PC-9 (cell line): Measurements from ENCODE around the gene MAP2K5.
"Not testable (repeated sequence)": the region's sequence is repeated elsewhere in the genome, so short reads cannot be mapped to it uniquely, and the experiment has no call there.

Experiments
- EZH2 ChIP-seq: fragments of 200-600 bp; sonication (generic); IDR thresholded peaks from 2 replicates; pipeline ENCODE4 v1.8.0; 2017; ENCODE audit warnings: antibody characterized with exemption, low read depth
- TF ChIP-seq, protein P1 (sequence below): fragments of 200-600 bp; sonication (generic); conservative IDR thresholded peaks from 2 replicates; pipeline ENCODE4 v1.6.1; 2017; ENCODE audit warnings: mixed run types, antibody characterized with exemption, mild to moderate bottlenecking, moderate library complexity

DNA sequence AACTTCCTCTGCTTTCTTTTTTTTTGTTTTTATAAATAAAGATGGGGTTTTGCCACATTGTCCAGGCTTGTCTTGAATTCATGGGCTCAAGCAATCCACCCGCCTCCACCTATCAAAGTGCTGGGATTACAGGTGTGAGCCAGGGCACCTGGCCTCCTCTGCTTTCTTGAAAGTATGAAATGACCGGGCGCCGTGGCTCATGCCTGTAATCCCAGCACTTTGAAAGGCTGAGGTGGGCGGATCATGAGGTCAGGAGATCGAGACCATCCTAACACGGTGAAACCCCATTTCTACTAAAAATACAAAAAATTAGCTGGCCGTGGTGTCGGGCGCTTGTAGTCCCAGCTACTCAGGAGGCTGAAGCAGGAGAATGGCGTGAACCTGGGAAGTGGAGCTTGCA, 93.4 kb downstream of the MAP2K5 start:
- TF ChIP-seq, protein P1, sequence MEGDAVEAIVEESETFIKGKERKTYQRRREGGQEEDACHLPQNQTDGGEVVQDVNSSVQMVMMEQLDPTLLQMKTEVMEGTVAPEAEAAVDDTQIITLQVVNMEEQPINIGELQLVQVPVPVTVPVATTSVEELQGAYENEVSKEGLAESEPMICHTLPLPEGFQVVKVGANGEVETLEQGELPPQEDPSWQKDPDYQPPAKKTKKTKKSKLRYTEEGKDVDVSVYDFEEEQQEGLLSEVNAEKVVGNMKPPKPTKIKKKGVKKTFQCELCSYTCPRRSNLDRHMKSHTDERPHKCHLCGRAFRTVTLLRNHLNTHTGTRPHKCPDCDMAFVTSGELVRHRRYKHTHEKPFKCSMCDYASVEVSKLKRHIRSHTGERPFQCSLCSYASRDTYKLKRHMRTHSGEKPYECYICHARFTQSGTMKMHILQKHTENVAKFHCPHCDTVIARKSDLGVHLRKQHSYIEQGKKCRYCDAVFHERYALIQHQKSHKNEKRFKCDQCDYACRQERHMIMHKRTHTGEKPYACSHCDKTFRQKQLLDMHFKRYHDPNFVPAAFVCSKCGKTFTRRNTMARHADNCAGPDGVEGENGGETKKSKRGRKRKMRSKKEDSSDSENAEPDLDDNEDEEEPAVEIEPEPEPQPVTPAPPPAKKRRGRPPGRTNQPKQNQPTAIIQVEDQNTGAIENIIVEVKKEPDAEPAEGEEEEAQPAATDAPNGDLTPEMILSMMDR = not testable (repeated sequence)
- not testable (repeated sequence) for TF ChIP-seq EZH2
